GM06990 (cell line): ENCODE measurements around the gene GPR162.

Experiments
- DNase-seq: peaks from one replicate; pipeline ENCODE4 v3.0.0-alpha.2; 2011; ENCODE audit not compliant: insufficient read length; ENCODE audit errors: extremely low read depth
- H3K27me3 ChIP-seq: replicated peaks from 2 replicates; pipeline ENCODE4 v1.6.0; 2011; ENCODE audit warnings: low read length; ENCODE audit not compliant: control insufficient read depth, insufficient read depth
- H3K36me3 ChIP-seq: 2 replicates; pipeline ENCODE4 v1.5.1; 2011; ENCODE audit warnings: low read length; ENCODE audit not compliant: control insufficient read depth, insufficient read depth
- H3K4me3 ChIP-seq: replicated peaks from 2 replicates; pipeline ENCODE4 v1.5.1; 2011; ENCODE audit warnings: low read depth, mild to moderate bottlenecking, control low read depth, low read length
- CTCF ChIP-seq: IDR thresholded peaks from 2 replicates; pipeline ENCODE4 v1.5.1; 2011; ENCODE audit warnings: low read length, control low read depth, mild to moderate bottlenecking, inconsistent platforms; ENCODE audit not compliant: insufficient read depth, poor library complexity, severe bottlenecking

The GPR162 gene

GRCh38 chr12:6840330-6840729, 18.7 kb downstream of the GPR162 start:
- Histone ChIP-seq H3K27me3 (no peaks in the 10 kb centered on the region), H3K36me3 (no peaks in the 10 kb centered on the region; the same call in 1 of the 2 replicates), H3K4me3 (no peak overlapping the region)

DNA sequence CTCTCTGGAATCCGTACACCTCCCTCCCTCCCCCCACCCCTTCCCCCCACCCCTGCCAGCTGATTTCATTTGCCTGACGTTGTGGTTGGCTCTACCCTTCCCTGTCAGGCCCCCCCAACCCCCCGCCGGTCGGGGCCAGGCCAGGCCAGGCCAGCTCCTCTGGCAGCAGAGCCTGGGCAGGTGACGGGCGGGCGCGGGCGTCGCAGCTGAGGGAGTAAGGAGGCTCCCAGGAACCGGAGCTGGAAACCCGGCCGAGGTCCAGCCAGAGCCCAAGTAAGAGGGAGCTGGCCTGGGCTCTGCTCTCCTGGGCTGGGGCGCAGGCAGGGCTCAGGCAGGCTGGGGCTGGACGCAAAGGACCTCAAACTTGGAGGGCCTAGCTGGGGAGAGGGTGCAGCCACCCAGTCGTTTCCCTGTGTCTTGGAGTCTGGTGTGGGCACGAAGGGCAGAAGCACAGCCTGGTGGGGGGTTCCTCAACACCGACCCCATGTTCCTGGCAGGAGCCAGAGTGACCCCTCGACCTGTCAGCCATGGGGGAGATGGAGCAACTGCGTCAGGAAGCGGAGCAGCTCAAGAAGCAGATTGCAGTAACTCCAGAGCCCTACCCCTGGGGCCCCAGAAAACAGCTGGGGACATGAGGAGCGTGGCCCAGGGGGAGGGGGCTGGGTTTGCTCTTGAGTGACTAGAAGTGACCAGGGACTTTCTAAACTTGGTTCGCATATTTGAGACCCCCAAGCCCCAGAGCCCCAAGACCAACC, 19.3 kb downstream of the GPR162 start, which contains the start of gene GNB3:
TSS of gene GNB3 (plus strand) at position 165 of the 755 bp plus-strand sequence. CDS start at position 528, 363 bp downstream.
- no peaks in the 10 kb centered on the region for H3K27me3 ChIP-seq
- H3K4me3 ChIP-seq = no peak within 1 kb of the TSS
- no peak for DNase-seq
- peaks cover under 1% of the 10 kb centered on the region; the same call in 1 of the 2 replicates for H3K36me3 ChIP-seq
- no peak for TF ChIP-seq CTCF

More at GRCh38 chr12:6840330-6840729, 18.7 kb downstream of the GPR162 start:
- no peak for TF ChIP-seq CTCF
- DNase-seq = no peak

GRCh38 chr12:6842075-6842474, 20.5 kb downstream of the GPR162 start:
- no peaks in the 10 kb centered on the region for H3K27me3 ChIP-seq
- H3K36me3 ChIP-seq = peaks cover 4% of the 10 kb centered on the region
- DNase-seq = no peak
- no peak for TF ChIP-seq CTCF
- H3K4me3 ChIP-seq = no peak overlapping the region

- no peaks in the 10 kb centered on the region for H3K27me3 ChIP-seq
- H3K36me3 ChIP-seq = peaks cover 4% of the 10 kb centered on the region
- DNase-seq = no peak
- H3K4me3 ChIP-seq = no peak overlapping the region
- TF ChIP-seq CTCF = no peak
Measured at GRCh38 chr12:6843118-6843902, 21.7 kb downstream of the GPR162 start.

- H3K36me3 ChIP-seq = peaks cover 7% of the 10 kb centered on the region
- no peak overlapping the region for H3K4me3 ChIP-seq
- no peak for DNase-seq
- no peak for TF ChIP-seq CTCF
- no peaks in the 10 kb centered on the region for H3K27me3 ChIP-seq
Measured at GRCh38 chr12:6845395-6845794, 23.8 kb downstream of the GPR162 start.
